ENCODE measurements around the gene ARL4C.

- no peak for TF ChIP-seq CTCF (conservative IDR thresholded peaks at IDR 0.05 in 1 of 2, IDR thresholded peaks at IDR 0.05 in 1 of 2; ENCODE audit: extremely low read depth in 1 of 2, insufficient read depth in 1 of 2, low read depth in 1 of 2, low read length in 2 of 2)
- no peak for TF ChIP-seq EZH2 (IDR thresholded peaks at IDR 0.05; ENCODE audit: borderline replicate concordance, low read length)
These were observed 42.4 kb downstream of the ARL4C start for GRCh38 chr2:234454433-234454832.

Data from mammary epithelial cell (primary cell).